Aorta (tissue), 5 donors: ENCODE results near the gene PTPRG. TPM values are rescaled to one million over a fixed set of nuclear protein-coding genes. Genes with fewer than 3 reads are reported as not detected.

Experiments used
- ATAC-seq: fragments of 200-7000 bp; cut with Tn5 transposase; one replicate; pipeline ENCODE4 v1.9.1; 2022; ENCODE audit warnings: moderate library complexity; ENCODE audit not compliant: low FRiP score
- DNase-seq, 2 donors: peaks; one replicate each; pipeline ENCODE4 v3.0.0-alpha.2; 2020
- H3K27ac ChIP-seq, 2 donors: one replicate each; pipeline ENCODE4 v1.5.1; 2013; ENCODE audit warnings: low read length in 2 of 2, mild to moderate bottlenecking in 2 of 2, moderate library complexity in 2 of 2, control low read depth in 1 of 2, inconsistent platforms in 1 of 2, low read depth in 1 of 2
- H3K27me3 ChIP-seq, 2 donors: one replicate each; pipeline ENCODE4 v1.6.1; 2013; ENCODE audit warnings: control low read depth in 1 of 2, low read length in 1 of 2, mild to moderate bottlenecking in 1 of 2, moderate library complexity in 1 of 2; ENCODE audit not compliant: insufficient read depth in 2 of 2, control insufficient read depth in 1 of 2
- H3K36me3 ChIP-seq, 2 donors: one replicate each; pipeline ENCODE4 v1.6.1; 2013; ENCODE audit warnings: control low read depth in 1 of 2, low read length in 1 of 2, mild to moderate bottlenecking in 1 of 2; ENCODE audit not compliant: insufficient read depth in 2 of 2, control insufficient read depth in 1 of 2
- H3K4me1 ChIP-seq, 2 donors: one replicate each; pipeline ENCODE4 v1.6.1; 2013; ENCODE audit warnings: low read length in 2 of 2, control low read depth in 1 of 2, mild to moderate bottlenecking in 1 of 2, moderate library complexity in 1 of 2; ENCODE audit not compliant: insufficient read depth in 2 of 2, control insufficient read depth in 1 of 2
- H3K4me3 ChIP-seq, 2 donors: one replicate each; pipeline ENCODE4 v1.5.1; 2013; ENCODE audit warnings: low read length in 2 of 2, control low read depth in 1 of 2, mild to moderate bottlenecking in 1 of 2
- H3K9me3 ChIP-seq: one replicate; pipeline ENCODE4 v1.6.1; 2013; ENCODE audit warnings: mild to moderate bottlenecking, low read length; ENCODE audit not compliant: control insufficient read depth
- WGBS, 2 donors: extraction: QIAGEN DNeasy Blood & Tissue Kit; methylation state at CpG; one replicate each; pipeline ENCODE4 v1.1.7; 2013; 5-methylcytosine and 5-hydroxymethylcytosine counted together
- intact Hi-C, 2 donors: fragments of 100-400 bp; cut with DNase I; formaldehyde crosslinking; loops; one replicate each; pipeline versions ENCODE4 v1.14.2 to v1.15.0; 2022
- polyA plus RNA-seq, 2 donors: library from polyadenylated mRNA; stranded (reverse); fragments of 200-250 nt; gene quantifications; one replicate each; pipeline ENCODE4 v1.2.3, GENCODE V29; 2013
- total RNA-seq, 2 donors: library from RNA; stranded (reverse); fragmentation: NEBNext Ultra II Directional; extraction: Animal tissue kit (Norgen Biotek cat#: 25700); gene quantifications; one replicate each; pipeline ENCODE4 v1.2.1, GENCODE V29; 2021
- donor health status: healthy with polysubstance abuse.
- donor health status: Bipolar disorder and iron deficiency.
- donor health status: DM: no; HTN: no; CAD: no.
- donor health status: DM: no; HTN: no; CAD: no.
- donor health status: DM: yes; HTN: yes; CAD: no.

PTPRG gene
- total and polyA plus RNA-seq, 4 donors = 5.3 to 150 (median 52.4) TPM

- Histone ChIP-seq H3K27me3 (no peaks in the 10 kb centered on the region), H3K27ac (no peak overlapping the region), H3K4me3 (no peak overlapping the region), H3K4me1 (peaks cover 5 to 6% of the 10 kb centered on the region in 2 donors), H3K9me3 (no peaks in the 10 kb centered on the region), H3K36me3 (no peaks in the 10 kb centered on the region)
- ATAC-seq = no peak
- WGBS, 2 donors = 88 to 91% methylated on average over 4 of the region's 4 CpGs
- no peak for DNase-seq
- intact Hi-C loops = no loop called here
Observed at GRCh38 chr3:61575893-61576292, 14.5 kb downstream of the PTPRG start.

GRCh38 chr3:61577760-61578159 lies 16.4 kb downstream of the PTPRG start:
- intact Hi-C loops = no loop called here
- WGBS, 2 donors = 34 to 40% methylated on average over 3 of the region's 3 CpGs
- no peak for ATAC-seq

GRCh38 chr3:61578667-61579367 lies 17.4 kb downstream of the PTPRG start:
- no peak for DNase-seq
- no peak overlapping the region for H3K4me3 ChIP-seq
- 64 to 70% methylated on average over 8 of the region's 8 CpGs for WGBS, 2 donors
- H3K4me1 ChIP-seq = peaks cover 3 to 6% of the 10 kb centered on the region in 2 donors
- intact Hi-C loops = no loop called here
- no peaks in the 10 kb centered on the region for H3K27me3 ChIP-seq
- no peaks in the 10 kb centered on the region for H3K36me3 ChIP-seq
- H3K27ac ChIP-seq = no peak overlapping the region
- no peaks in the 10 kb centered on the region for H3K9me3 ChIP-seq
- ATAC-seq = no peak

More at GRCh38 chr3:61577760-61578159, 16.4 kb downstream of the PTPRG start:
- no peaks in the 10 kb centered on the region for H3K27me3 ChIP-seq
- no peak overlapping the region for H3K4me3 ChIP-seq
- DNase-seq = no peak
- H3K36me3 ChIP-seq = no peaks in the 10 kb centered on the region
- no peak overlapping the region for H3K27ac ChIP-seq
- H3K9me3 ChIP-seq = no peaks in the 10 kb centered on the region
- H3K4me1 ChIP-seq = peaks cover 3 to 6% of the 10 kb centered on the region in 2 donors

- Histone ChIP-seq H3K9me3 (no peaks in the 10 kb centered on the region), H3K36me3 (no peaks in the 10 kb centered on the region), H3K4me1 (peaks cover 3 to 6% of the 10 kb centered on the region in 2 donors), H3K4me3 (no peak overlapping the region), H3K27me3 (no peaks in the 10 kb centered on the region), H3K27ac (no peak overlapping the region)
- WGBS, 2 donors = 97 to 100% methylated on average over 4 of the region's 4 CpGs
- DNase-seq = no peak
- intact Hi-C loops = no loop called here
- no peak for ATAC-seq
Observed at GRCh38 chr3:61579685-61580084, 18.3 kb downstream of the PTPRG start.

- Histone ChIP-seq H3K4me1 (peaks cover 0 to 6% of the 10 kb centered on the region in 2 donors), H3K36me3 (no peaks in the 10 kb centered on the region), H3K4me3 (no peak overlapping the region), H3K27me3 (no peaks in the 10 kb centered on the region), H3K27ac (peak overlapping the region; percentile 5 to 46), H3K9me3 (no peaks in the 10 kb centered on the region)
- intact Hi-C loops = no loop called here
- no peak for DNase-seq
- 40 to 48% methylated on average over 7 of the region's 7 CpGs for WGBS, 2 donors
- no peak for ATAC-seq
Observed at GRCh38 chr3:61580982-61581643, 19.7 kb downstream of the PTPRG start.

- WGBS, 2 donors = 64 to 78% methylated on average over 4 of the region's 4 CpGs
- intact Hi-C loops = no loop called here
- Histone ChIP-seq H3K27ac (no peak overlapping the region), H3K27me3 (no peaks in the 10 kb centered on the region), H3K9me3 (no peaks in the 10 kb centered on the region), H3K4me3 (no peak overlapping the region), H3K36me3 (no peaks in the 10 kb centered on the region), H3K4me1 (peaks cover 0 to 6% of the 10 kb centered on the region in 2 donors)
- ATAC-seq (no peak), DNase-seq (no peak)
Observed at GRCh38 chr3:61582287-61582686, 20.9 kb downstream of the PTPRG start.

GRCh38 chr3:61582846-61583245 lies 21.5 kb downstream of the PTPRG start:
- Histone ChIP-seq H3K4me3 (no peak overlapping the region), H3K9me3 (no peaks in the 10 kb centered on the region), H3K27me3 (no peaks in the 10 kb centered on the region), H3K36me3 (no peaks in the 10 kb centered on the region), H3K27ac (no peak overlapping the region), H3K4me1 (peaks cover 0 to 6% of the 10 kb centered on the region in 2 donors)
- no peak for DNase-seq
- intact Hi-C loops = no loop called here
- no peak for ATAC-seq
- 94% methylated on average over 4 of the region's 4 CpGs for WGBS, 2 donors

GRCh38 chr3:61583890-61584875 lies 22.8 kb downstream of the PTPRG start:
- WGBS, 2 donors = 81 to 82% methylated on average over 10 of the region's 10 CpGs
- H3K36me3 ChIP-seq = no peaks in the 10 kb centered on the region
- no peak overlapping the region for H3K4me3 ChIP-seq
- ATAC-seq = no peak
- no peaks in the 10 kb centered on the region for H3K27me3 ChIP-seq
- DNase-seq = no peak
- peaks cover 0 to 6% of the 10 kb centered on the region in 2 donors for H3K4me1 ChIP-seq
- no peaks in the 10 kb centered on the region for H3K9me3 ChIP-seq
- no peak overlapping the region for H3K27ac ChIP-seq
- intact Hi-C loops = no loop called here
